ENCODE measurements around the gene DYTN. TPM values are rescaled to one million over a fixed set of nuclear protein-coding genes. Genes with fewer than 3 reads are reported as not detected.
A peak's percentile ranks its signal among the peaks of the same experiment; 100 is the strongest.

Gene DYTN, protein sequence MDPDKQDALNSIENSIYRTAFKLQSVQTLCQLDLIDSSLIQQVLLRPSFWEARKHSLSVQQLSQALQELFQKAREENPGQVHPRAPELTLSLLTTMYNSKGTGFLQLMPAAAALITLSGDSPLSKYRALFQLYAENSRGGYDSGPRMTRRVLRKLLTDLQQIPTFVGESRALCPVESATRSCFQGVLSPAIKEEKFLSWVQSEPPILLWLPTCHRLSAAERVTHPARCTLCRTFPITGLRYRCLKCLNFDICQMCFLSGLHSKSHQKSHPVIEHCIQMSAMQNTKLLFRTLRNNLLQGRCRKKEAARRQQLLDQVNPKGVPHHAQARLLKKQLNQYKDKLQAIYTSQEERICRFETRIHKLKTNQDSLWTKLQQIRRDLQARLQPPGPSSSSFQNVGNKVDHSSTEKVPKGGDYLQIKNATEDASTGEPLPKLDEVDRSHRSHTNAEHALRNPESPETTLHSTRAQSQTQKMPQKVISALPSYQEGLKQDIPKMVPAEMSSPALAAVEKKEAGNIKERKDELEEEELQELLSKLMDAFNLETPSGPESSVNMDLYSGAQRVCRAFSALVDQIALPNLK
- not detected for total RNA-seq

DNA sequence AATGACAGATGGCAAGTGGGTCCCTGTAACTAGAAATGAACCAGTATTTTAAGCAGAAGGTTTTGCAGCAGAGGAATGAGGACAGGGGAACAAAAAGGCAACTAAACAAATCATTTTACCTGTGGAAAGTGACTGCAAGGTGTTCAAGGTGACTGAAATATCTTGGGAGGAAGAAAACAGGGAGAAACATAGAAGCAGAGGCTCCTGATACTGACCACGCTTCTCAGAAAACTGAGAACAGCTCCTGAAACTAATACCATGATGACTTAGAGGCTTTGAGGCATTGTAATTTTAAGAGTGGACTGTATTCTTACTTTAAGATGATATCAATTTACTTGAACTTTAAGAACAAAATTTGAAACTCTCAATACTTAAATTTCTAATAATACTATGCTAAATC lies at the start of gene DYTN:
Gene DYTN (minus strand): TSS at position 101 of the 400 bp plus-strand sequence. CDS start 117 bp downstream, outside the sequence.
- Mint-ChIP-seq H3K4me1 (ENCODE audit: low read depth) (no peaks in the 10 kb centered on the region), H3K36me3 (ENCODE audit: low read depth) (no peaks in the 10 kb centered on the region), H3K4me3 (no peak within 1 kb of the TSS), H3K9me3 (ENCODE audit: insufficient read depth) (no peaks in the 10 kb centered on the region), H3K27me3 (ENCODE audit: low read depth) (peaks cover 14% of the 10 kb centered on the region), H3K27ac (no peak within 1 kb of the TSS)
- ChIA-PET CTCF (no interaction called here), POLR2A (no interaction called here)
- ATAC-seq (no peak), DNase-seq (no peak)

- Mint-ChIP-seq H3K27ac (peak overlapping the region; percentile 96), H3K4me1 (ENCODE audit: low read depth) (peaks cover 35% of the 10 kb centered on the region)
Observed at GRCh38 chr2:206766057-206766930, 48.1 kb upstream of the DYTN start.

GRCh38 chr2:206765242-206766056 lies 47.3 kb upstream of the DYTN start, which contains the start of the genes FASTKD2 and MDH1B:
TSS of gene FASTKD2 (plus strand) at chr2:206765606. CDS start at chr2:206766694, 1,088 bp downstream.
TSS of gene MDH1B (minus strand) at chr2:206765328. CDS start at chr2:206765271, 57 bp downstream.
- Mint-ChIP-seq H3K27ac (peak within 1 kb of the TSS; percentile 96), H3K4me3 (peak within 1 kb of the TSS; percentile 90), H3K27me3 (ENCODE audit: low read depth) (no peaks in the 10 kb centered on the region), H3K36me3 (ENCODE audit: low read depth) (peaks cover 21% of the 10 kb centered on the region), H3K9me3 (ENCODE audit: insufficient read depth) (no peaks in the 10 kb centered on the region), H3K4me1 (ENCODE audit: low read depth) (peaks cover 35% of the 10 kb centered on the region)
- DNase-seq: peak; percentile 88
- CTCF ChIA-PET: interaction anchor here (0.8 to 2.8 kb wide), 4 partner anchors 16 to 708 kb away, joined by 3 to 18 read pairs (median 8); no protein-coding TSS in a partner anchor
- POLR2A ChIA-PET: interaction anchor here (0.7 to 1.6 kb wide), 6 partner anchors 13 to 861 kb away, joined by 3 to 5 read pairs (median 3); partner anchors contain the start of gene KLF7
- peak; percentile 92 for ATAC-seq

More at GRCh38 chr2:206766057-206766930, 48.1 kb upstream of the DYTN start:
- Mint-ChIP-seq H3K27me3 (ENCODE audit: low read depth) (no peaks in the 10 kb centered on the region), H3K36me3 (ENCODE audit: low read depth) (peaks cover 27% of the 10 kb centered on the region), H3K4me3 (peak overlapping the region; percentile 90), H3K9me3 (ENCODE audit: insufficient read depth) (no peaks in the 10 kb centered on the region)
- CTCF ChIA-PET: interaction anchor here (0.8 to 2.8 kb wide), 4 partner anchors 15 to 707 kb away, joined by 3 to 18 read pairs (median 8); no protein-coding TSS in a partner anchor
- POLR2A ChIA-PET: no interaction called here
- DNase-seq (no peak), ATAC-seq (no peak)

DNA sequence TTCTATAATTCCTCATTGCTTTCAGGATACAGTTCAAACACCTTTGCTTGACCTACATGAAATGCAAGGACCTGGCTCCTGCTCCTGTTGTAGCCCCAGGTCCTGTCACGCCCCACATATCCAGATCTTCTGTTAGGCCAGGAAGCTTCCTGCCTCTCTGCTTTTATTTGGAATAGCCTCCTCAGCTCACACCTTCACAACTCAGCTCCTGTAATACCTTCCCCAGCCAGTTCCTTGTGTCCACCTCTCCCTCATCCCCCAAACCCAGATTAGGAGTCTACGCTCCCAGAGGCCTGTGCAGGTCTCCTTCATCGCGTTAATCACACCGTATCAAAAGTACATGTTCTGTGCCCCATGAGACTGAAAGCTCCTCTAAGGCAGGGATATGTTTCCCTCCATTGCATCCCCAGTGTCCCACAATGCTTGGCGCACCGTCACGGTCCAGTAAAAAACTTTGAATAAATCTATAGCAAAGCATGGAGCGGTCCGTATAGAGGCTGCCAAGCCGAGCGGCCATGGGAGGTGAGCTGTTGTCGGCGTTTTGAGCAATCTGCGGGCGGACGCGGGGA lies 46.6 kb upstream of the DYTN start:
- Mint-ChIP-seq H3K4me1 (ENCODE audit: low read depth) (peaks cover 32% of the 10 kb centered on the region), H3K9me3 (ENCODE audit: insufficient read depth) (no peaks in the 10 kb centered on the region), H3K27ac (peak overlapping the region; percentile 96), H3K36me3 (ENCODE audit: low read depth) (peaks cover 16% of the 10 kb centered on the region), H3K4me3 (peak overlapping the region; percentile 90), H3K27me3 (ENCODE audit: low read depth) (no peaks in the 10 kb centered on the region)
- peak; percentile 22 for DNase-seq
- ChIA-PET POLR2A (interaction anchor here (0.6 to 1.6 kb wide), 6 partner anchors 13 to 861 kb away, joined by 3 to 7 read pairs (median 4); partner anchors contain the start of gene KLF7), CTCF (interaction anchor here (0.7 to 2.8 kb wide), 5 partner anchors 15 to 709 kb away, joined by 3 to 18 read pairs (median 4); no protein-coding TSS in a partner anchor)
- no peak for ATAC-seq

DNA sequence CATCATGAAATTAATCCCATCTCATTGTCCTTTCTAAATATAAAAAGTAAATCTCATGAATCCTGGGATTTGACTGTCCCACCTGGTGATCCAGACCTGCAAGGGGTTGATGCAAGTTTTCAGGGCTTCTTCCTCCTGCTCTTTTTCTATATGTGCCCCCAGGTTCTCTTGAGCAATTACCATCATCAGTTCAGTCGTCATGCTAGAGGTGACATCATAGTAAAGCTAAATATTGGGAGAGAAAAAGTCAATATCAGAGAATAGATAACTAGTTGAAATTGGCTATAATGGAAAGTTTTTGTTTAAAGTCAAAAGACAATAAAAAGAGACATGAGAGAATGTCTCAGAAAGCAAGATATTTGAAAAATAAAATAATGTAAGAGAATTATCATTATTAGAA lies 38.6 kb upstream of the DYTN start:
- no peak for DNase-seq
- ATAC-seq: no peak
- Mint-ChIP-seq H3K4me3 (no peak overlapping the region), H3K27ac (no peak overlapping the region), H3K36me3 (ENCODE audit: low read depth) (no peaks in the 10 kb centered on the region), H3K9me3 (ENCODE audit: insufficient read depth) (no peaks in the 10 kb centered on the region), H3K27me3 (ENCODE audit: low read depth) (peaks cover 21% of the 10 kb centered on the region), H3K4me1 (ENCODE audit: low read depth) (no peaks in the 10 kb centered on the region)
- POLR2A ChIA-PET: no interaction called here
- CTCF ChIA-PET: interaction anchor here (1.1 kb wide), 1 partner anchor 25 kb away, joined by 3 read pairs; no protein-coding TSS in a partner anchor

- ATAC-seq (no peak), DNase-seq (no peak)
- ChIA-PET POLR2A (no interaction called here), CTCF (no interaction called here)
- no peaks in the 10 kb centered on the region for H3K4me1 Mint-ChIP-seq (ENCODE audit: low read depth)
- no peak overlapping the region for H3K27ac Mint-ChIP-seq
- no peaks in the 10 kb centered on the region for H3K9me3 Mint-ChIP-seq (ENCODE audit: insufficient read depth)
- no peak overlapping the region for H3K4me3 Mint-ChIP-seq
- H3K27me3 Mint-ChIP-seq (ENCODE audit: low read depth): peaks cover 4% of the 10 kb centered on the region
- no peaks in the 10 kb centered on the region for H3K36me3 Mint-ChIP-seq (ENCODE audit: low read depth)
Observed at GRCh38 chr2:206740800-206741199, 22.6 kb upstream of the DYTN start.

DNA sequence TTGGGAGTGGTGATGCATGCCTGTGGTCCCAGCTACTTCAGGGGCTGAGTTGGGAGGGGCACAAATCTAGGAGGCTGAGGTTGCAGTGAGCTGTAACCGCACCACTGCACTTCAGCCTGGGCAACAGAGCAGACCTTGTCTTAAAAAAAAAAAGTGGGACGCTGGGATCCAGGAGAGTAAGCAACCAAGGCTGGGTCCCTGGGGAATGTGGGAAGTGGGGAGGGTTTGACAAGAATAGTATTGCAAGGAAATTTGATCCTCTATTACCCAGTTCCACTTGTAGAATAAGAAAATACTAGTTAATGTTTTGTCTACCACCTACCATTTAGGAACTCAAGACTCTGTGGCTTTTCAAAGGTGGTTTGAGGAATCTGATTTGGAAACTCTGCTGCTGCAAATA lies 21.1 kb upstream of the DYTN start:
- POLR2A ChIA-PET: no interaction called here
- CTCF ChIA-PET: no interaction called here
- Mint-ChIP-seq H3K27ac (no peak overlapping the region), H3K36me3 (ENCODE audit: low read depth) (no peaks in the 10 kb centered on the region), H3K9me3 (ENCODE audit: insufficient read depth) (no peaks in the 10 kb centered on the region), H3K4me1 (ENCODE audit: low read depth) (no peaks in the 10 kb centered on the region), H3K4me3 (no peak overlapping the region), H3K27me3 (ENCODE audit: low read depth) (peaks cover 4% of the 10 kb centered on the region)
- no peak for ATAC-seq
- DNase-seq: no peak

- Mint-ChIP-seq H3K4me1 (ENCODE audit: low read depth) (no peaks in the 10 kb centered on the region), H3K9me3 (ENCODE audit: insufficient read depth) (no peaks in the 10 kb centered on the region), H3K27ac (no peak overlapping the region), H3K4me3 (no peak overlapping the region), H3K27me3 (ENCODE audit: low read depth) (peaks cover 3% of the 10 kb centered on the region), H3K36me3 (ENCODE audit: low read depth) (no peaks in the 10 kb centered on the region)
- ChIA-PET POLR2A (no interaction called here), CTCF (no interaction called here)
- DNase-seq (no peak), ATAC-seq (no peak)
Observed at GRCh38 chr2:206736935-206737334, 18.7 kb upstream of the DYTN start.

- H3K27me3 Mint-ChIP-seq (ENCODE audit: low read depth): peaks cover 11% of the 10 kb centered on the region
- H3K9me3 Mint-ChIP-seq (ENCODE audit: insufficient read depth): no peaks in the 10 kb centered on the region
- no peaks in the 10 kb centered on the region for H3K4me1 Mint-ChIP-seq (ENCODE audit: low read depth)
- no peaks in the 10 kb centered on the region for H3K36me3 Mint-ChIP-seq (ENCODE audit: low read depth)
- no peak overlapping the region for H3K27ac Mint-ChIP-seq
- DNase-seq: no peak
- H3K4me3 Mint-ChIP-seq: no peak overlapping the region
- CTCF ChIA-PET: no interaction called here
- POLR2A ChIA-PET: no interaction called here
- ATAC-seq: no peak
Observed at GRCh38 chr2:206733341-206733740, 15.1 kb upstream of the DYTN start.

DNA sequence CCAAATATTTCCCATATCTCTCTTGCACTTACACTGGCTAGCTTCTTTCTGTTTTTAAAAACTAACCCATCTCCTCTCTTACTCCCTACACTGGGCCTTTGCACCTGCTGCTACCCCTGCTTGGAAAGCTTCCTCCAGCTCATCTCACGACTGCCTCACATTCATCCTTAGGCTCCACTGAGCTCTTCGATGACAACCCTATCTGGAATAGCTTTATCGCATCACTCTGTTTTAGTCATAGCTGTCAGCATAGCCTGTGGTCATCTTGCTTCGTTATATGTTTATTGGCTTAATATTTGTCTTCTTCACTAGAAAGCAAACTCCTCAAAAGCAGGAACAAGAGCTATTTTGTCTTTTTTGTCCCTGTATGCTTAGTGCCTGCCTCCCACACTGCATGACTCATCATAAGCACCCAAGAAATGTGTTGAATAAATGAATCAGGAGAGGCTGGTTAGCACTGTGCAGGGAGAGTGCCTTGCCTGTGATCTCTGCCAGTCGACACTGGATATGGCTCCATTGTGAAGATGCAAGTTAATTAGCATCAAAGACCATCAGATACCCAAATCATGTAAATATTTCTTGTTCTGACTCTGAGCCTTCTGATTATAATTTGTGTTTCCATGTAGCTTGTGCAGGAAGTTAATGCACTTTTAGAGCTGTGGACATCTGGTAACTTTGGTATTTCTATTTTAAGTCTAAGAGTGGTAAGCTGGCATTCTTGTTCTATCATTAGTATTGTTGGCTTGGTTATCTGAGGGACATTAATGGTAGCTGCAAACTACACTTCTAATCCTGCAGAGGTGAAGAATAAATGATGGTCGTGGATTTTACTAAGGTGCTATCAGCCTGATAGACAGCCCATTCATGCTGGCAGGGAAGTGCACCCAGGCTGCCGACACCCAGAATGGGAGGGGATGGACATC lies 10.3 kb upstream of the DYTN start:
- Mint-ChIP-seq H3K9me3 (ENCODE audit: insufficient read depth) (no peaks in the 10 kb centered on the region), H3K27ac (no peak overlapping the region), H3K4me3 (no peak overlapping the region), H3K4me1 (ENCODE audit: low read depth) (no peaks in the 10 kb centered on the region), H3K27me3 (ENCODE audit: low read depth) (peaks cover 23% of the 10 kb centered on the region), H3K36me3 (ENCODE audit: low read depth) (no peaks in the 10 kb centered on the region)
- ATAC-seq: no peak
- no peak for DNase-seq
- POLR2A ChIA-PET: no interaction called here
- CTCF ChIA-PET: no interaction called here

Measured in activated CD8-positive, alpha-beta T cell treated with anti-CD3 and anti-CD28 coated beads, Interleukin-2, amount 10 ng/mL, durations not matched to agents 7 days and 5 days (primary cell).